K562 (cell line): ENCODE data around the gene TMEM88.

Experiments used
- EZH2 ChIP-seq: IDR thresholded peaks from 2 replicates; pipeline ENCODE4 v1.6.1; 2012; ENCODE audit warnings: low read depth, mild to moderate bottlenecking, inconsistent platforms, low read length, borderline replicate concordance
- FOXK2 ChIP-seq, 2 experiments: fragments of 450-650 bp; IDR thresholded peaks in 1 of 2; conservative IDR thresholded peaks in 1 of 2; 2 replicates each; pipeline ENCODE4 v1.6.1; 2016; ENCODE audit warnings: low read depth in 2 of 2, mild to moderate bottlenecking in 1 of 2
- GTF2F1 ChIP-seq: IDR thresholded peaks from 2 replicates; pipeline ENCODE4 v1.6.1; 2011; ENCODE audit warnings: low read depth, low read length, improper control_type of control experiment
- HLTF ChIP-seq: fragments of 450-650 bp; IDR thresholded peaks from 2 replicates; pipeline ENCODE4 v1.6.1; 2016
- NEUROD1 ChIP-seq: fragments of 150-350 bp; IDR thresholded peaks from 2 replicates; pipeline ENCODE4 v1.6.1; 2014; ENCODE audit warnings: borderline replicate concordance, low read length, low read depth; ENCODE audit not compliant: partially characterized antibody

DNA sequence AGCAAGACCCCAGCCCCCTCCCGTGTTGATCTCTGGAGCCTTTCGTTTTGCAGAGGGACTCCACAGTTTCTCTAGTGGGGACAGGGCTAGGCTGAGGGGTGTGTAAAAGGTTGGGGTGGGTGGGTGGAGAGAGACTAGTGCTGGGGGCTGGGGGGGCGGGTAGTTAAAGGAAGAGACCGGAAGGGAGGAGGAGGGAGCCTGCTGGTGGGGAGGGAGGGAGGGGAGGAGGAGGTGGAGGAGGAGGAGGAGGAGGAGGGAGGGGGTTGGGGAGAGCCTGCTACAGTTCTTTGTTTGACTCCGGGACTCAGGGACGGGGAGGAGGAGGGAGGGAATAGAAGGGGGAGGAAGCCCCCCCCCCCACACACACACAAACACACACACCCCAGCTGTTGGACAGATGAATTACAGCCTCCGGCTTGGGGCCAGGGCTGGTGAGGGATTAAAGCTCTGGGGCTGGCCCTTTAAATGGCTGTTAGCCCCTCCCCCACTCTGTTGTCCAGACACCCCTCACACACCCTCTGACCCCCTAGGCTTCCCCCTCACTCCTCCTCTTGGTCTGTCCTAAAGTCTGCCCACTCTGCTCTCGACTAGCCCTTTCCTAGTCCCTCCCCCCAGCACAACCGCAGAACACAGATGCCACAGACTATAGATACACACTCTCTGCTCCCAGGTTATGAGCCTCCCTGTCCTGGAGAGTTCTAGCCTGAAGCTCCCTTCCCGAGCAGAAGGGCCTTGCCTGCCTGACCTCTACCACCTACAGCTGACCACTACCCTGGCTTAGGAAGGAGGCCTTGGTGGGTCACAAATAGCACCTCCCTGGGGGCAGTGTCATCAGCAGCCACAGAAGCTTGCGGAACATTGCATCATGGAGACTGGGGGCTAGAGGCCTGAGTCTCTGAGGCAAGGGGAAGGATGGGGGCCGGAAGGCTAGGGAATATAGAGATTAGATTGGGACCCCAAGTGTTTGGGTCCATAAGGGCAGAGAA lies 16.5 kb upstream of the TMEM88 start:
- no peak for TF ChIP-seq GTF2F1
- no peak for TF ChIP-seq EZH2
- TF ChIP-seq NEUROD1 = no peak
- no peak for TF ChIP-seq FOXK2 (conservative IDR thresholded peaks at IDR 0.05 in 1 of 2, IDR thresholded peaks at IDR 0.05 in 1 of 2; ENCODE audit: low read depth in 2 of 2)
- no peak for TF ChIP-seq HLTF
